ENCODE data around the gene TNFRSF17. TPM values are rescaled to one million over a fixed set of nuclear protein-coding genes. Genes with fewer than 3 reads are reported as not detected.

Gene TNFRSF17
- total and polyA plus RNA-seq, 2 of the 13 experiments (the other 11 are each of a cell fraction or from before 2014, with no cell fraction given): not detected

GRCh38 chr16:11916524-11917285 is 48.3 kb upstream of the TNFRSF17 start (continued):
- TF ChIP-seq ZNF296 (CRISPR knock-in tag; conservative IDR thresholded peaks at IDR 0.05) (no peak), PHF21A (CRISPR knock-in tag; IDR thresholded peaks at IDR 0.05) (0 out of 2 replicates have a peak, but pooled peaks have one; percentile 19), ZNF570 (CRISPR knock-in tag; IDR thresholded peaks at IDR 0.05; ENCODE audit: borderline replicate concordance) (no peak), MED1 (CRISPR knock-in tag; IDR thresholded peaks at IDR 0.05) (peak; percentile 65; the same call in 1 of the 2 replicates), ONECUT2 (CRISPR knock-in tag; IDR thresholded peaks at IDR 0.05) (peak; percentile 54; the same call in 1 of the 2 replicates), HDAC2 (CRISPR knock-in tag; IDR thresholded peaks at IDR 0.05) (peak; percentile 58; the same call in 1 of the 2 replicates), NFRKB (IDR thresholded peaks at IDR 0.05) (no peak), ZFAT (CRISPR knock-in tag; conservative IDR thresholded peaks at IDR 0.05) (no peak), KLF12 (CRISPR knock-in tag; IDR thresholded peaks at IDR 0.05; ENCODE audit: borderline replicate concordance) (no peak), RCOR2 (CRISPR knock-in tag; IDR thresholded peaks at IDR 0.05) (peak; percentile 52; the same call in 1 of the 2 replicates), KDM6A (CRISPR knock-in tag; IDR thresholded peaks at IDR 0.05; ENCODE audit: low read depth) (no peak), ZBTB3 (CRISPR knock-in tag; IDR thresholded peaks at IDR 0.05; ENCODE audit: borderline replicate concordance, low read depth) (no peak), PAX8 (CRISPR knock-in tag; IDR thresholded peaks at IDR 0.05; ENCODE audit: borderline replicate concordance) (no peak), HDAC1 (CRISPR knock-in tag; IDR thresholded peaks at IDR 0.05) (no peak), TBL1XR1 (IDR thresholded peaks at IDR 0.05; ENCODE audit: borderline replicate concordance, low read length, partially characterized antibody) (peak; percentile 83), ATRX (CRISPR knock-in tag; IDR thresholded peaks at IDR 0.05; ENCODE audit: borderline replicate concordance) (no peak), HNF4G (IDR thresholded peaks at IDR 0.05; ENCODE audit: borderline replicate concordance, low read depth, low read length) (no peak), HNF4G (CRISPR knock-in tag; IDR thresholded peaks at IDR 0.05; ENCODE audit: borderline replicate concordance, low read depth) (no peak), ZNF691 (CRISPR knock-in tag; IDR thresholded peaks at IDR 0.05; ENCODE audit: borderline replicate concordance, low read depth) (no peak), ZNF10 (CRISPR knock-in tag; IDR thresholded peaks at IDR 0.05; ENCODE audit: borderline replicate concordance, low read depth) (no peak), ZNF629 (CRISPR knock-in tag; conservative IDR thresholded peaks at IDR 0.05) (no peak; the same call in 1 of the 2 replicates), ZFP36 (IDR thresholded peaks at IDR 0.05; ENCODE audit: borderline replicate concordance, low read depth, low read length, partially characterized antibody) (peak; percentile 26), ZNF235 (CRISPR knock-in tag; IDR thresholded peaks at IDR 0.05; ENCODE audit: borderline replicate concordance) (no peak), ZNF674 (CRISPR knock-in tag; IDR thresholded peaks at IDR 0.05; ENCODE audit: low read depth) (0 out of 2 replicates have a peak, but pooled peaks have one; percentile 52), ATF1 (CRISPR knock-in tag; IDR thresholded peaks at IDR 0.05) (peak; percentile 42; the same call in 1 of the 2 replicates), ZNF138 (CRISPR knock-in tag; IDR thresholded peaks at IDR 0.05; ENCODE audit: low read depth) (no peak), ZSCAN20 (CRISPR knock-in tag; IDR thresholded peaks at IDR 0.05; ENCODE audit: borderline replicate concordance) (no peak), PHF8 (CRISPR knock-in tag; IDR thresholded peaks at IDR 0.05) (no peak; the same call in 1 of the 2 replicates), NR2C2 (CRISPR knock-in tag; IDR thresholded peaks at IDR 0.05; ENCODE audit: borderline replicate concordance) (no peak), ISX (CRISPR knock-in tag; conservative IDR thresholded peaks at IDR 0.05) (no peak), ZNF782 (CRISPR knock-in tag; IDR thresholded peaks at IDR 0.05; ENCODE audit: borderline replicate concordance) (no peak), KAT2B (IDR thresholded peaks at IDR 0.05; ENCODE audit: borderline replicate concordance, low read depth, low read length) (no peak), ZNF343 (CRISPR knock-in tag; IDR thresholded peaks at IDR 0.05) (no peak)

All from HepG2 (cell line).